HG02798 (cell line): Measurements from ENCODE around the gene CARS2.
"Not testable (repeated sequence)": the region's sequence is repeated elsewhere in the genome, so short reads cannot be mapped to it uniquely, and the experiment has no call there.

Experiments used
- ATAC-seq: cut with Tn5 transposase; IDR thresholded peaks from one replicate; pipeline ENCODE4 v1.9.1; 2021; ENCODE audit warnings: mild to moderate bottlenecking; ENCODE audit not compliant: unreplicated experiment, poor library complexity

The CARS2 gene

GRCh38 chr13:110641055-110642015, 64.6 kb downstream of the CARS2 start:
- ATAC-seq = no peak

GRCh38 chr13:110640591-110641029, 65.3 kb downstream of the CARS2 start:
- no peak for ATAC-seq

- ATAC-seq = no peak
These were observed 66.0 kb downstream of the CARS2 start for GRCh38 chr13:110639935-110640334.

- no peak for ATAC-seq
These were observed 66.8 kb downstream of the CARS2 start for GRCh38 chr13:110638814-110639806.

- ATAC-seq = no peak
These were observed 67.7 kb downstream of the CARS2 start for GRCh38 chr13:110638257-110638656.

GRCh38 chr13:110637747-110638146, 68.2 kb downstream of the CARS2 start:
- no peak for ATAC-seq

- no peak for ATAC-seq
These were observed 68.6 kb downstream of the CARS2 start for GRCh38 chr13:110637275-110637674.

- no peak for ATAC-seq
These were observed 69.2 kb downstream of the CARS2 start for GRCh38 chr13:110636701-110637201.

GRCh38 chr13:110636053-110636475, 69.9 kb downstream of the CARS2 start:
- ATAC-seq = no peak

- no peak for ATAC-seq
These were observed 70.4 kb downstream of the CARS2 start for GRCh38 chr13:110635405-110636002.

GRCh38 chr13:110634558-110634957, 71.4 kb downstream of the CARS2 start:
- no peak for ATAC-seq

GRCh38 chr13:110633776-110634175, 72.1 kb downstream of the CARS2 start:
- ATAC-seq = no peak

- ATAC-seq = not testable (repeated sequence)
These were observed 73.7 kb downstream of the CARS2 start for GRCh38 chr13:110632255-110632654.

- ATAC-seq = no peak
These were observed 75.3 kb downstream of the CARS2 start for GRCh38 chr13:110630566-110631119.

GRCh38 chr13:110629735-110630134, 76.2 kb downstream of the CARS2 start:
- ATAC-seq = no peak

- no peak for ATAC-seq
These were observed 76.8 kb downstream of the CARS2 start for GRCh38 chr13:110628952-110629701.

GRCh38 chr13:110628477-110628793, 77.5 kb downstream of the CARS2 start:
- no peak for ATAC-seq

- no peak for ATAC-seq
These were observed 78.0 kb downstream of the CARS2 start for GRCh38 chr13:110627761-110628476.

- no peak for ATAC-seq
These were observed 78.6 kb downstream of the CARS2 start for GRCh38 chr13:110627351-110627750.
